Mucosa of descending colon (tissue), 3 donors: Measurements from ENCODE around the gene FERMT3. TPM values are rescaled to one million over a fixed set of nuclear protein-coding genes. Genes with fewer than 3 reads are reported as not detected.

Experiments used
- ATAC-seq: fragments of 200-7000 bp; cut with Tn5 transposase; one replicate; pipeline ENCODE4 v1.9.1; 2020; ENCODE audit warnings: mild to moderate bottlenecking, moderate library complexity
- DNase-seq, 3 donors: peaks; one replicate each; pipeline ENCODE4 v3.0.0-alpha.2; 2020
- H3K36me3 ChIP-seq: fragments of 200-600 bp; one replicate; pipeline ENCODE4 v1.8.0; 2021; ENCODE audit warnings: low read depth, mild to moderate bottlenecking
- H3K4me1 ChIP-seq: fragments of 200-600 bp; one replicate; pipeline ENCODE4 v1.8.0; 2021; ENCODE audit warnings: low read depth, mild to moderate bottlenecking
- H3K4me3 ChIP-seq: fragments of 200-600 bp; one replicate; pipeline ENCODE4 v1.8.0; 2021; ENCODE audit warnings: mild to moderate bottlenecking
- H3K9me3 ChIP-seq: fragments of 200-600 bp; one replicate; pipeline ENCODE4 v1.8.0; 2021; ENCODE audit warnings: mild to moderate bottlenecking
- intact Hi-C, 2 donors: fragments of 100-400 bp; cut with DNase I in 1 of 2; cut with micrococcal nuclease in 1 of 2; formaldehyde crosslinking; loops; one replicate each; pipeline versions ENCODE4 v1.11.0 to v1.11.1; 2022; cut with DNase I, micrococcal nuclease
- total RNA-seq, 3 donors: library from RNA; stranded (reverse); fragmentation: NEBNext Ultra II Directional in 2 of 3; extraction: Animal tissue kit (Norgen Biotek cat#: 25700) in 2 of 3; gene quantifications; one replicate each; pipeline versions ENCODE4 v1.2.1 to v1.2.4, GENCODE V29; 2021 to 2023
- TF ChIP-seq, protein P1 (sequence below): fragments of 200-600 bp; IDR thresholded peaks from one replicate; pipeline ENCODE4 v1.8.0; 2022; ENCODE audit warnings: antibody characterized with exemption, mild to moderate bottlenecking
- donor health status: DM: no; HTN: no; CAD: no; lungs with moderate emphysema.
- donor health status: DM: no; HTN: no; CAD: no.
- donor health status: DM: no; HTN: yes; CAD: no.

Gene FERMT3
- total RNA-seq, 3 donors from 2014 or later: 19.7 to 32.7 (median 26.4) TPM

DNA sequence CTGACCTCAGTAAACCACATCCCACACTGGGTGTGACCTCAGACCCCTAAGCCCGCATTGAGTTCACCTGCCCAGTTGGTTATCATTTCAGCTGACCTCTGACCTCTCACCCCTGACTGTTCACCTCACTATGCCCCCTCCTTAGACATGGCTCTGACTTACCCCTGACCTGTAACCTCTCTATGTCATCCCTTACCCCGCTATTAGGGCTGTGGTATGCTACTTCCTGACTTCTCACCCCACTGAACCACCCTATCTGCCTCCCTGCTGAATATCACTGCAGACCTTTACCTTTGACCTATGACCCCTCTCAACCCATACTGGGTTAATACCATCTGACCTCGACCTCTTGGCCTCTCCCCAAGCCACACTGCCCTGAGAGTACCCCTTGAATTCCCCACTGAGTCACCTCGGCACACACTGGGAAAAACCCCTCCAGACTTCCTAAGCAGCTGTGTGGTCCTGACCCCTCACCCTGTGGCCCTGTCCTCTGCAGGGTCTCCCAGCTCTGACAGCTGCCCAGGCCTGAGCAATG is 53.1 kb downstream of the FERMT3 start:
- H3K4me1 ChIP-seq: no peaks in the 10 kb centered on the region
- DNase-seq: no peak
- H3K9me3 ChIP-seq: no peaks in the 10 kb centered on the region
- TF ChIP-seq, protein P1, sequence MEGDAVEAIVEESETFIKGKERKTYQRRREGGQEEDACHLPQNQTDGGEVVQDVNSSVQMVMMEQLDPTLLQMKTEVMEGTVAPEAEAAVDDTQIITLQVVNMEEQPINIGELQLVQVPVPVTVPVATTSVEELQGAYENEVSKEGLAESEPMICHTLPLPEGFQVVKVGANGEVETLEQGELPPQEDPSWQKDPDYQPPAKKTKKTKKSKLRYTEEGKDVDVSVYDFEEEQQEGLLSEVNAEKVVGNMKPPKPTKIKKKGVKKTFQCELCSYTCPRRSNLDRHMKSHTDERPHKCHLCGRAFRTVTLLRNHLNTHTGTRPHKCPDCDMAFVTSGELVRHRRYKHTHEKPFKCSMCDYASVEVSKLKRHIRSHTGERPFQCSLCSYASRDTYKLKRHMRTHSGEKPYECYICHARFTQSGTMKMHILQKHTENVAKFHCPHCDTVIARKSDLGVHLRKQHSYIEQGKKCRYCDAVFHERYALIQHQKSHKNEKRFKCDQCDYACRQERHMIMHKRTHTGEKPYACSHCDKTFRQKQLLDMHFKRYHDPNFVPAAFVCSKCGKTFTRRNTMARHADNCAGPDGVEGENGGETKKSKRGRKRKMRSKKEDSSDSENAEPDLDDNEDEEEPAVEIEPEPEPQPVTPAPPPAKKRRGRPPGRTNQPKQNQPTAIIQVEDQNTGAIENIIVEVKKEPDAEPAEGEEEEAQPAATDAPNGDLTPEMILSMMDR: no peak
- intact Hi-C loops: no loop called here
- peaks cover 3% of the 10 kb centered on the region for H3K36me3 ChIP-seq
- H3K4me3 ChIP-seq: no peak overlapping the region
- ATAC-seq: no peak

DNA sequence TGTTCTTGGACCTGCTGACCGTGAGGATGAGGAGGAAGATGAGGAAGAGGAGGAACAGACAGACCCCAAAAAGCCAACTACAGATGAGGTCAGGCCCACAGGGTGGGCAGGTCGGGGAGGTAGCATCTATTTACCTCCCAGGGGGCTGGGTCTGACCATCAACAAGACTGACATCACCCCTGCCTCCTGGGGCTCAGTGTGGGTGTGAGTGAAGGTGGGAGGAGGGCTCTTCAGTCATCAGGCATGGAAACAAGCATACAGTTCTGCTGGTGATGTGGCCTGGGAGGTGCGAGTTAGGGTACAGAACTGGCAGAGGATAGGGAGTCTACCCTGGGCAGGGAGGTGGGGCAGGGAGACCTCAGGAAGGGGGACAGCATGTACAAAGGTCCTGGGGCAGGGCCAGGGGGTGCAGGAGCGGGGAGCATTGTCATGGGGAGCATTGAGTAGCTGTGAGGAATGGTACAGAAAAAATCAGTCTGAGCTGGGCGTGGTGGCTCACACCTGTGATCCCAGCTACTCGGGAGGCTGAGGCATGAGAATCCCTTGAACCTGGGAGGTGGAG is 53.7 kb downstream of the FERMT3 start:
- intact Hi-C loops: no loop called here
- no peak overlapping the region for H3K4me3 ChIP-seq
- peaks cover 3% of the 10 kb centered on the region for H3K36me3 ChIP-seq
- no peaks in the 10 kb centered on the region for H3K9me3 ChIP-seq
- H3K4me1 ChIP-seq: no peaks in the 10 kb centered on the region
- DNase-seq (no peak), ATAC-seq (no peak)
- TF ChIP-seq, protein P1: no peak

DNA sequence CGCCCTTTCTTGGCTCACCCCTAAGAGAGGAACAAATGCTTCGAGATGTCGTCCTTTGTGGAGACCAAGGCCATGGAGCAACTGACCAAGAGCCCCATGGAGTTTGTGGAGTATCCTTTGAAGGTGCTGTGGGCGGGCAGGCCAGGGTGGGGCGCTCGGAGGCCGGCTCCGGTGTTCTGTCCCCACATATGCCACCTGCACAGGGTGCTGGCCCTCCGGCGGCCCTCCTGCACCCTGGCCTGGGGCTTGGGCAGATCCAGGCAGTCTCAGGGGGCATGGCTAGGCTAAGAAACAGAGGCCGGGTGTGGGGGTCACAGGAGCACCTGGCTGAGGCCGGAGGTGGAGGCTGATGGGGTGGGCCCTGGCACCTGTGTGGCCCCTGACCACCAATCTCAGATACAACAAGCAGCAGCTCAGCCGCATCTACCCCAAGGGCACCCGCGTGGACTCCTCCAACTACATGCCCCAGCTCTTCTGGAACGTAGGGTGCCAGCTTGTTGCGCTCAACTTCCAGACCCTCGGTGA is 55.1 kb downstream of the FERMT3 start:
- TF ChIP-seq, protein P1: no peak
- H3K4me3 ChIP-seq: no peak overlapping the region
- intact Hi-C loops: no loop called here
- H3K9me3 ChIP-seq: no peaks in the 10 kb centered on the region
- no peaks in the 10 kb centered on the region for H3K4me1 ChIP-seq
- ATAC-seq (no peak), DNase-seq (no peak)
- H3K36me3 ChIP-seq: peaks cover 3% of the 10 kb centered on the region

DNA sequence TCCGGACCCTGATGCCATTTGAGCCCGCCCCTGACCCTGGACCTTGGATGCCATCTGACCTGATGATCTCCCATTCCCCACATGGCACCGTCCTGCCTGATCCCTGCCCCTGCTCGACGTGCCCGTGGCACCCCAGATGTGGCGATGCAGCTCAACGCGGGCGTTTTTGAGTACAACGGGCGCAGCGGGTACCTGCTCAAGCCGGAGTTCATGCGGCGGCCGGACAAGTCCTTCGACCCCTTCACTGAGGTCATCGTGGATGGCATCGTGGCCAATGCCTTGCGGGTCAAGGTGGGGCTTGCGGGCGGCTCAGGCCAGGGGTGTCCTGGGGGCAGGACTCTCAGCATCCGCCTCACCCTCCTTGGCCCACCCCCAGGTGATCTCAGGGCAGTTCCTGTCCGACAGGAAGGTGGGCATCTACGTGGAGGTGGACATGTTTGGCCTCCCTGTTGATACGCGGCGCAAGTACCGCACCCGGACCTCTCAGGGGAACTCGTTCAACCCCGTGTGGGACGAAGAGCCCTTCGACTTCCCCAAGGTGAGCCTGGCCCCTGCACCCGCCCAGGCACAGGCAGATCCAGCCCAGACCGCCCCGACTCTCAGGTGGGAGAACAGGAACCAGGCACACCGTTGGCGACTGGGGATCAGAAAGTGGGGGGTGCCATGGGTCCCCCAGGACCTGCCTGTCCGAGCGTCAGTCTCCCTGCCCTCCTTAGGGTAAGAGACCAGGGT is 55.9 kb downstream of the FERMT3 start:
- intact Hi-C loops: no loop called here
- Histone ChIP-seq H3K9me3 (no peaks in the 10 kb centered on the region), H3K4me1 (no peaks in the 10 kb centered on the region), H3K36me3 (peaks cover 3% of the 10 kb centered on the region), H3K4me3 (no peak overlapping the region)
- TF ChIP-seq, protein P1: no peak
- DNase-seq: no peak
- ATAC-seq: no peak

DNA sequence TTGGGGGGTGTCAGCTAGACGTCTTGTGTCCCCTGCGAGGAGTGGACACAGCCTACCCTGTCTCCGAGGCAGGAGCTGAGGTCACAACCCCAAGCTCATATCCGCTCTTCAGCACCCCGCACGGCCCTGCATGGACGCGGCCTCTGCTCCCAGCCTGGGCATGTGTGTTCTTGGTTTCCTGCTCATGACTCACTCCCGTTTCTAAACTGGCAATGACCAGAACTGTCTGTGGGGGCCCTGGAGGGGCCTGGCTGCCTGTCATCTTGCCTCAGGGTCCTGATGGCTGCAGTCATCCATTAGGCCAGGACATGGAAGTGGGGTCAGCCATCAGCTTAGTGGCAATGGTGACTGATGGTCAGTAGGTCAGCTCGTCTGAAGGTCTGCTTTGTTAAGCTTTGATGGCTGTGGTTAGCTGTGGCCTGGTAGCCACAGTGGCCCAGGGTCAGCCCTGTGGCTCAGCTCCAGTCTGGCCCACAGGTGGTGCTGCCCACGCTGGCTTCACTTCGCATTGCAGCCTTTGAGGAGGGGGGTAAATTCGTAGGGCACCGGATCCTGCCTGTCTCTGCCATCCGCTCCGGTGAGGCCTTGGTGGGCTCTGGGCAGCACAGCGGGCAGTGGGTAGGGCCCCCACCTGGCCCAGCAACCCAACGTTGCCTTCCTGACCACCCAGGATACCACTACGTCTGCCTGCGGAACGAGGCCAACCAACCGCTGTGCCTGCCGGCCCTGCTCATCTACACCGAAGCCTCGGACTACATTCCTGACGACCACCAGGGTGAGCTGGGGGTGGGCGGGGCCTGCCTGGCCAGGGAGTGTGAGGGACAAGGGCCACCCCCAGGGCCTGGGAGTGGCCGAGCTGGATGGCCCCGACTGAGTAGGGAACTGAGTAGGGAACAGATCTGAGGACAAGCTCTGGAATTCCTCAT is 56.8 kb downstream of the FERMT3 start:
- Histone ChIP-seq H3K36me3 (no peaks in the 10 kb centered on the region), H3K4me1 (peaks cover 3% of the 10 kb centered on the region), H3K4me3 (no peak overlapping the region), H3K9me3 (no peaks in the 10 kb centered on the region)
- TF ChIP-seq, protein P1: no peak
- intact Hi-C loops: no loop called here
- DNase-seq: no peak
- no peak for ATAC-seq
